PC-9 (cell line): ENCODE data around the gene C4orf51.

ENCODE experiments used
- CTCF ChIP-seq: fragments of 200-600 bp; sonication (generic); conservative IDR thresholded peaks from 2 replicates; pipeline ENCODE4 v1.6.1; 2017; ENCODE audit warnings: mixed run types, antibody characterized with exemption, mild to moderate bottlenecking, moderate library complexity
- EZH2 ChIP-seq: fragments of 200-600 bp; sonication (generic); IDR thresholded peaks from 2 replicates; pipeline ENCODE4 v1.8.0; 2017; ENCODE audit warnings: antibody characterized with exemption, low read depth

- no peak for TF ChIP-seq EZH2
- TF ChIP-seq CTCF, result peak; percentile 39; the same call in 1 of the 2 replicates
These were observed 43.4 kb downstream of the C4orf51 start for GRCh38 chr4:145723336-145723735.
